KOPT-K1 (cell line): Measurements from ENCODE around the gene CMTM5.

ENCODE experiments used
- H3K27ac ChIP-seq: fragments of 200-600 bp; sonication (generic); 2 replicates; pipeline ENCODE4 v1.5.1; 2016; ENCODE audit warnings: antibody characterized with exemption, mild to moderate bottlenecking, low read depth, low read length; ENCODE audit not compliant: poor library complexity, severe bottlenecking
- H3K36me3 ChIP-seq: fragments of 200-600 bp; sonication (generic); 2 replicates; pipeline ENCODE4 v1.5.1; 2017; ENCODE audit warnings: antibody characterized with exemption, mild to moderate bottlenecking, low read length, moderate library complexity; ENCODE audit not compliant: insufficient read depth
- H3K9me3 ChIP-seq: fragments of 200-600 bp; sonication (generic); 2 replicates; pipeline ENCODE4 v1.5.1; 2017; ENCODE audit warnings: antibody characterized with exemption, low read length, mild to moderate bottlenecking; ENCODE audit not compliant: insufficient read depth, poor library complexity, severe bottlenecking

The CMTM5 gene

GRCh38 chr14:23352506-23353432, 24.1 kb upstream of the CMTM5 start, which contains the start of gene SLC22A17:
Gene SLC22A17 (minus strand): TSS chr14:23352887.
- H3K36me3 ChIP-seq: no peaks in the 10 kb centered on the region
- H3K9me3 ChIP-seq: peaks cover 5% of the 10 kb centered on the region
- no peak within 1 kb of the TSS for H3K27ac ChIP-seq

- Histone ChIP-seq H3K27ac (no peak overlapping the region), H3K36me3 (no peaks in the 10 kb centered on the region)
These were observed 23.4 kb upstream of the CMTM5 start for GRCh38 chr14:23353433-23353780.

GRCh38 chr14:23354990-23355389, 21.9 kb upstream of the CMTM5 start:
- H3K36me3 ChIP-seq: no peaks in the 10 kb centered on the region
- peaks cover 5% of the 10 kb centered on the region for H3K9me3 ChIP-seq
- no peak overlapping the region for H3K27ac ChIP-seq

More at GRCh38 chr14:23353433-23353780, 23.4 kb upstream of the CMTM5 start:
- peaks cover 5% of the 10 kb centered on the region for H3K9me3 ChIP-seq

GRCh38 chr14:23355871-23356435, 20.9 kb upstream of the CMTM5 start:
- peaks cover 5% of the 10 kb centered on the region for H3K9me3 ChIP-seq
- no peaks in the 10 kb centered on the region for H3K36me3 ChIP-seq
- H3K27ac ChIP-seq: no peak overlapping the region

- Histone ChIP-seq H3K9me3 (peaks cover under 1% of the 10 kb centered on the region), H3K27ac (no peak overlapping the region), H3K36me3 (no peaks in the 10 kb centered on the region)
These were observed 20.2 kb upstream of the CMTM5 start for GRCh38 chr14:23356662-23357061.

GRCh38 chr14:23357261-23357660, 19.6 kb upstream of the CMTM5 start:
- Histone ChIP-seq H3K9me3 (no peaks in the 10 kb centered on the region), H3K36me3 (no peaks in the 10 kb centered on the region), H3K27ac (no peak overlapping the region)

- H3K27ac ChIP-seq: no peak overlapping the region
- no peaks in the 10 kb centered on the region for H3K36me3 ChIP-seq
- no peaks in the 10 kb centered on the region for H3K9me3 ChIP-seq
These were observed 18.8 kb upstream of the CMTM5 start for GRCh38 chr14:23358042-23358441.

- Histone ChIP-seq H3K27ac (no peak overlapping the region), H3K36me3 (no peaks in the 10 kb centered on the region), H3K9me3 (no peaks in the 10 kb centered on the region)
These were observed 18.2 kb upstream of the CMTM5 start for GRCh38 chr14:23358553-23359166.

- Histone ChIP-seq H3K36me3 (no peaks in the 10 kb centered on the region), H3K9me3 (no peaks in the 10 kb centered on the region), H3K27ac (no peak overlapping the region)
These were observed 17.6 kb upstream of the CMTM5 start for GRCh38 chr14:23359167-23359626.

- no peaks in the 10 kb centered on the region for H3K9me3 ChIP-seq
- H3K36me3 ChIP-seq: no peaks in the 10 kb centered on the region
- H3K27ac ChIP-seq: no peak overlapping the region
These were observed 17.0 kb upstream of the CMTM5 start for GRCh38 chr14:23359722-23360447.

GRCh38 chr14:23360496-23360895, 16.4 kb upstream of the CMTM5 start:
- Histone ChIP-seq H3K9me3 (no peaks in the 10 kb centered on the region), H3K36me3 (no peaks in the 10 kb centered on the region), H3K27ac (no peak overlapping the region)

GRCh38 chr14:23361320-23361719, 15.5 kb upstream of the CMTM5 start:
- no peaks in the 10 kb centered on the region for H3K9me3 ChIP-seq
- H3K27ac ChIP-seq: no peak overlapping the region
- H3K36me3 ChIP-seq: no peaks in the 10 kb centered on the region

- Histone ChIP-seq H3K27ac (no peak overlapping the region), H3K9me3 (no peaks in the 10 kb centered on the region), H3K36me3 (no peaks in the 10 kb centered on the region)
These were observed 15.1 kb upstream of the CMTM5 start for GRCh38 chr14:23361763-23362162.

GRCh38 chr14:23362200-23362599, 14.6 kb upstream of the CMTM5 start:
- Histone ChIP-seq H3K36me3 (no peaks in the 10 kb centered on the region), H3K9me3 (no peaks in the 10 kb centered on the region), H3K27ac (no peak overlapping the region)
